ENCODE measurements around the gene FYN.

GRCh38 chr6:111813677-111814310 lies 59.5 kb downstream of the FYN start:
- TF ChIP-seq, protein P1, sequence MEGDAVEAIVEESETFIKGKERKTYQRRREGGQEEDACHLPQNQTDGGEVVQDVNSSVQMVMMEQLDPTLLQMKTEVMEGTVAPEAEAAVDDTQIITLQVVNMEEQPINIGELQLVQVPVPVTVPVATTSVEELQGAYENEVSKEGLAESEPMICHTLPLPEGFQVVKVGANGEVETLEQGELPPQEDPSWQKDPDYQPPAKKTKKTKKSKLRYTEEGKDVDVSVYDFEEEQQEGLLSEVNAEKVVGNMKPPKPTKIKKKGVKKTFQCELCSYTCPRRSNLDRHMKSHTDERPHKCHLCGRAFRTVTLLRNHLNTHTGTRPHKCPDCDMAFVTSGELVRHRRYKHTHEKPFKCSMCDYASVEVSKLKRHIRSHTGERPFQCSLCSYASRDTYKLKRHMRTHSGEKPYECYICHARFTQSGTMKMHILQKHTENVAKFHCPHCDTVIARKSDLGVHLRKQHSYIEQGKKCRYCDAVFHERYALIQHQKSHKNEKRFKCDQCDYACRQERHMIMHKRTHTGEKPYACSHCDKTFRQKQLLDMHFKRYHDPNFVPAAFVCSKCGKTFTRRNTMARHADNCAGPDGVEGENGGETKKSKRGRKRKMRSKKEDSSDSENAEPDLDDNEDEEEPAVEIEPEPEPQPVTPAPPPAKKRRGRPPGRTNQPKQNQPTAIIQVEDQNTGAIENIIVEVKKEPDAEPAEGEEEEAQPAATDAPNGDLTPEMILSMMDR (IDR thresholded peaks at IDR 0.05; ENCODE audit: control extremely low read depth in 1 of 3, insufficient read depth in 1 of 3, low read depth in 1 of 3, low read length in 3 of 3) = no peak
- TF ChIP-seq SIN3A (conservative IDR thresholded peaks at IDR 0.05 in 1 of 2, IDR thresholded peaks at IDR 0.05 in 1 of 2; ENCODE audit: low read depth in 1 of 2, low read length in 2 of 2) (no peak), POLR2AphosphoS5 (IDR thresholded peaks at IDR 0.05; ENCODE audit: low read depth, low read length) (no peak), RAD21 (IDR thresholded peaks at IDR 0.05 in 1 of 2, conservative IDR thresholded peaks at IDR 0.05 in 1 of 2; ENCODE audit: low read depth in 2 of 2, low read length in 2 of 2) (no peak), EZH2 (IDR thresholded peaks at IDR 0.05; ENCODE audit: low read depth, low read length, severe bottlenecking) (no peak), EP300 (IDR thresholded peaks at IDR 0.05; ENCODE audit: borderline replicate concordance in 1 of 2, low read depth in 2 of 2, low read length in 2 of 2) (no peak), NANOG (IDR thresholded peaks at IDR 0.05; ENCODE audit: insufficient read depth, low read depth, low read length, poor library complexity, severe bottlenecking) (no peak), BACH1 (IDR thresholded peaks at IDR 0.05; ENCODE audit: low read length) (no peak), ZNF274 (IDR thresholded peaks at IDR 0.05; ENCODE audit: borderline replicate concordance, extremely low read depth, low read length) (no peak), RNF2 (IDR thresholded peaks at IDR 0.05; ENCODE audit: borderline replicate concordance, low read depth, low read length, missing control alignments, poor library complexity, severe bottlenecking) (no peak), RFX5 (IDR thresholded peaks at IDR 0.05; ENCODE audit: borderline replicate concordance, low read depth, low read length) (no peak), GABPA (IDR thresholded peaks at IDR 0.05; ENCODE audit: borderline replicate concordance, insufficient read depth, low read length) (no peak), TEAD4 (IDR thresholded peaks at IDR 0.05; ENCODE audit: low read depth, low read length) (no peak), RXRA (IDR thresholded peaks at IDR 0.05; ENCODE audit: insufficient read depth, low read depth, low read length) (no peak)
